ENCODE measurements around the gene ZNF814. TPM values are rescaled to one million over a fixed set of nuclear protein-coding genes. Genes with fewer than 3 reads are reported as not detected.
"Not testable (repeated sequence)": the region's sequence is repeated elsewhere in the genome, so short reads cannot be mapped to it uniquely, and the experiment has no call there.

The ZNF814 gene
- polyA plus RNA-seq, 1 experiment = 5.8 TPM

DNA sequence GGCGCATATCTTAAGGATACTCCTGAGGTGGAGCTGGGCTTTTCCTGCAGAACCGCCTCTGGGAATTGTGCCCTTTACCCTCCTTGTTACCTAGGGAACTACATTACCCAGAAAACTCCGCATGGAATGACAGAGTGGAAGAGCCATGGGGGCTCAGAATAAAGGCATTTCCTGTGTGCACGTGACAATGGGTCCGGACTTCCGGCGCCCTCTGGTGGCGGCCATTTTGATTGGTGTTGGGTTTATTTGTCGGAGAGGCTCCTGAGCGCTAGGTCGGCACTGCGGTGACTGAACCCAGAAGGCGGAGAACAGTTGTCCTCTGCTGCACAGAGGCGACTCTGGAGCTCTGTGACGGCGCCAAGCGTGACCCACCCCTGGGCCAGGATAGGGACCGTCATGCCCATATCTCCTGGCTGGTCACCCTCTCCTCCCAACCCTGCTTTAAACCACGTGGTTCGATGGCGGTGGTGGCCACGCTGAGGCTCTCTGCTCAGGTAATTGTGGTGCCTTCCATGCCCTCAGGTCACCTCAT is 58.7 kb downstream of the ZNF814 start, which contains the start of gene ZNF587B:
ZNF587B (plus strand) TSS at position 229 of the 532 bp plus-strand sequence; CDS start at position 459, 230 bp downstream.
- POLR2A ChIA-PET = no interaction called here
- H3K27me3 ChIP-seq (ENCODE audit: control insufficient read depth, insufficient read depth, low read length) = no peaks in the 10 kb centered on the region
- peak within 1 kb of the TSS; percentile 46 for H3K4me3 ChIP-seq (ENCODE audit: low read depth, low read length)
- H3K36me3 ChIP-seq (ENCODE audit: control insufficient read depth, insufficient read depth, low read length) = no peaks in the 10 kb centered on the region; the same call in none of the 2 replicates
- TF ChIP-seq CTCF (IDR thresholded peaks at IDR 0.05; ENCODE audit: insufficient read depth, low read depth, low read length) = peak; percentile 40
- CTCF ChIA-PET = no interaction called here
- DNase-seq (ENCODE audit: low read depth) = no peak

GRCh38 chr19:57829316-57829715 is 59.5 kb downstream of the ZNF814 start:
- H3K27me3 ChIP-seq (ENCODE audit: control insufficient read depth, insufficient read depth, low read length) = no peaks in the 10 kb centered on the region
- CTCF ChIA-PET = no interaction called here
- no peak for DNase-seq (ENCODE audit: low read depth)
- H3K4me3 ChIP-seq (ENCODE audit: low read depth, low read length) = no peak overlapping the region
- no peak for TF ChIP-seq CTCF (IDR thresholded peaks at IDR 0.05; ENCODE audit: insufficient read depth, low read depth, low read length)
- no peaks in the 10 kb centered on the region; the same call in none of the 2 replicates for H3K36me3 ChIP-seq (ENCODE audit: control insufficient read depth, insufficient read depth, low read length)
- POLR2A ChIA-PET = no interaction called here

- POLR2A ChIA-PET = interaction anchor here (0.6 to 0.7 kb wide), 2 partner anchors 10 to 328 kb away, joined by 3 to 24 read pairs; partner anchors contain the start of gene ZNF552
- H3K27me3 ChIP-seq (ENCODE audit: control insufficient read depth, insufficient read depth, low read length) = no peaks in the 10 kb centered on the region
- CTCF ChIA-PET = no interaction called here
These were observed 63.3 kb downstream of the ZNF814 start for GRCh38 chr19:57825511-57825910.

DNA sequence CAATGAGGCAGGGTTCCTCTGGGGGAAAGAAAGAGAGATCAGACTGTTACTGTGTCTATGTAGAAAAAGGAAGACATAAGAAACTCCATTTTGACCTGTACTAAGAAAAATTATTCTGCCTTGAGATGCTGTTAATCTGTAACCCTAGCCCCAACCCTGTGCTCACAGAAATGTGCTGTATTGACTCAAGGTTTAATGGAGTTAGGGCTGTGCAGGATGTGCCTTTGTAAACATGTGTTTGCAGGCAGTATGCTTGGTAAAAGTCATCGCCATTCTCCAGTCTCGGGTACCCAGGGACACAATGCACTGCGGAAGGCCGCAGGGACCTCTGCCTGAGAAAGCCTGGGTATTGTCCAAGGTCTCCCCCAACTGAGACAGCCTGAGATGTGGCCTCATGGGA is 65.2 kb downstream of the ZNF814 start:
- H3K4me3 ChIP-seq (ENCODE audit: low read depth, low read length); H3K27me3 ChIP-seq (ENCODE audit: control insufficient read depth, insufficient read depth, low read length); DNase-seq (ENCODE audit: low read depth); CTCF ChIA-PET; POLR2A ChIA-PET; H3K36me3 ChIP-seq (ENCODE audit: control insufficient read depth, insufficient read depth, low read length): not testable (repeated sequence)

More at GRCh38 chr19:57825511-57825910, 63.3 kb downstream of the ZNF814 start:
- Histone ChIP-seq H3K36me3 (ENCODE audit: control insufficient read depth, insufficient read depth, low read length) (peaks cover 1% of the 10 kb centered on the region), H3K4me3 (ENCODE audit: low read depth, low read length) (no peak overlapping the region)
- TF ChIP-seq CTCF (IDR thresholded peaks at IDR 0.05; ENCODE audit: insufficient read depth, low read depth, low read length) = no peak
- DNase-seq (ENCODE audit: low read depth) = no peak

GRCh38 chr19:57823155-57823554 is 65.7 kb downstream of the ZNF814 start:
- DNase-seq (ENCODE audit: low read depth); POLR2A ChIA-PET; H3K36me3 ChIP-seq (ENCODE audit: control insufficient read depth, insufficient read depth, low read length); H3K27me3 ChIP-seq (ENCODE audit: control insufficient read depth, insufficient read depth, low read length); CTCF ChIA-PET; H3K4me3 ChIP-seq (ENCODE audit: low read depth, low read length): not testable (repeated sequence)

DNA sequence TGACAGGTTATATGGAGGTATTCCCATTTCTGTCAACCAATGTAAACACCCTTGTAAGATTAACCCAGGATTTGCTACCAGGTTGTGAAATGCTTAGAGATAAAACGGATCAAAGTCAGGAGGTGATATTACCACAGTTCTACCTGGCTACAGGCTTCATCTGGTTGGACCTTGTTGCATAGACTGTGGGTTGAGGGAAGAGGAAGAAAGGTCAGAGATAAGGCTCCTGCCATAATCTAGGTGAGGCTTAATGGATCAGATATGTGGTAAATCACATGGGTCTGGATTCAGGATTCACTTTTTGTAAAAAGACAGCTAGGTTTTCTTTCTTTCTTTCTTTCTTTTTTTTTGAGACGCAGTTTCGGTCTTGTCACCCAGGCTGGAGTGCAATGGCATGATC is 67.3 kb downstream of the ZNF814 start:
- DNase-seq (ENCODE audit: low read depth); CTCF ChIA-PET; H3K36me3 ChIP-seq (ENCODE audit: control insufficient read depth, insufficient read depth, low read length); H3K4me3 ChIP-seq (ENCODE audit: low read depth, low read length); POLR2A ChIA-PET; H3K27me3 ChIP-seq (ENCODE audit: control insufficient read depth, insufficient read depth, low read length): not testable (repeated sequence)

DNA sequence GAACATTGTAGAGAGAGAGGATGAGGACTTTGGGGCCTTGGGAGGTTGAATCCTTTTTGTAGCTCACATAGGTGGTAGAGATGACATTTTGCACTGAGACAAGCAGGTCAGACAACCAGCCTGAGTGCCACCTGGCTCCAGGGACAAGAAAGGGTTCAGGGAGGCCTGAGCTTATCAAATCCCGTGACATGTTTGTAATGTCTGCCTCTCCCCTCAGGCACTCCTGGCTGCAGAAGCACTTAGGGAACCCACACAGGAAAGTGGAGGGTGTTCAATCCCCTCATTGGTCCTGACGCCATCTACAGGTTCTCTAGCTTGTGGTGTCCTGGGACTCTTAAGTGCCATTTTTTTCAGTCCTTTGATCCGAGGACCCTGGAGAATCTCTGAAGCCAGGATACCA is 67.7 kb downstream of the ZNF814 start:
- H3K36me3 ChIP-seq (ENCODE audit: control insufficient read depth, insufficient read depth, low read length); DNase-seq (ENCODE audit: low read depth); H3K4me3 ChIP-seq (ENCODE audit: low read depth, low read length); CTCF ChIA-PET; POLR2A ChIA-PET; H3K27me3 ChIP-seq (ENCODE audit: control insufficient read depth, insufficient read depth, low read length): not testable (repeated sequence)
